M059J (cell line): ENCODE measurements around the gene ERFL. TPM values are rescaled to one million over a fixed set of nuclear protein-coding genes. Genes with fewer than 3 reads are reported as not detected.
"Not testable (repeated sequence)": the region's sequence is repeated elsewhere in the genome, so short reads cannot be mapped to it uniquely, and the experiment has no call there.

ENCODE experiments used
- DNase-seq: peaks from one replicate; pipeline ENCODE4 v3.0.0-alpha.2; 2012; ENCODE audit warnings: low read depth
- total RNA-seq: library from RNA; depleted of rRNA; stranded (reverse); fragments of >200 nt; shearing (Covaris generic); gene quantifications from 2 replicates; pipeline ENCODE4 v1.2.3, GENCODE V29; 2014

Gene ERFL
- total RNA-seq, 1 experiment from 2014 or later = not detected

- DNase-seq = no peak
Observed at GRCh38 chr19:41926763-41927496, 1.3 kb downstream of the ERFL start.

- no peak for DNase-seq
Observed at GRCh38 chr19:41926028-41926762, 2.1 kb downstream of the ERFL start.

DNA sequence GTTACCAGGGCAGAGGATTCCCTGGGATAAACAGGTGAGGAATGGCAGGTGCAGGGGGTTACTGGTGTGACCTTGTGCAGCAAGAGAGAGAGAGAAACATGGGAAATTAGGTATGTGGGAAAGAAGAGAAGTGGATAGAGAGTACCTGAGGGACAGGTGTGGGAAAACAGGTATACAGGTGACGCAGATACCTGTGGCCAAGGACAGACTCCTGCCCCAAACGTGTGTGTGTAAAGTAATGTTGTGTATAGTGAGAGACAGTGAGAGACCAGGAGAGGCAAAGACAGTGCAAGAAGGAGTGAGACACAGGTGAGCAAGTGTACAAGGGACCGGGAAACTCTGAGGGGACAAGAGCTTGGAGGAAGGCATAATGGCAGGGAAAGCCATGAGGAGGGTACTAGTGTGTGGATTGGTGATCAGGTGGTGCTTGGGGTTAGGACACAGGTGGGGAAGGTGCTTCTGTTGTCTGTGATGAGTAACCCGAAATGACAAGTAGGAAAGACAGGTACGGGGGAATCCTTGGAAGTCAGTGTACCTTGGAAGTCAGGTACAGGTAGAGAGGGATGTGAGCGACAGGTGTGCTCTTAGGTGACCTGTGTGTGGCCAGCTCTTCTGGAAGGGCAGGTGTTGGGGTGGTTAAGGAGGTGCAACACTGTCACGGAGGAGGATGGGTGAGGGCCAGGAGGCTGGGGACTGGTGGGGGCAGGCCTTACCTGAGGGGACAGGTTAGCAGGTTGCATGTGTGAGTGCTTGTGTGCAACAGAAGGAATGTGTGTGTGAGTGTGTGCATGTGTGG is 2.8 kb downstream of the ERFL start:
- DNase-seq = no peak

DNA sequence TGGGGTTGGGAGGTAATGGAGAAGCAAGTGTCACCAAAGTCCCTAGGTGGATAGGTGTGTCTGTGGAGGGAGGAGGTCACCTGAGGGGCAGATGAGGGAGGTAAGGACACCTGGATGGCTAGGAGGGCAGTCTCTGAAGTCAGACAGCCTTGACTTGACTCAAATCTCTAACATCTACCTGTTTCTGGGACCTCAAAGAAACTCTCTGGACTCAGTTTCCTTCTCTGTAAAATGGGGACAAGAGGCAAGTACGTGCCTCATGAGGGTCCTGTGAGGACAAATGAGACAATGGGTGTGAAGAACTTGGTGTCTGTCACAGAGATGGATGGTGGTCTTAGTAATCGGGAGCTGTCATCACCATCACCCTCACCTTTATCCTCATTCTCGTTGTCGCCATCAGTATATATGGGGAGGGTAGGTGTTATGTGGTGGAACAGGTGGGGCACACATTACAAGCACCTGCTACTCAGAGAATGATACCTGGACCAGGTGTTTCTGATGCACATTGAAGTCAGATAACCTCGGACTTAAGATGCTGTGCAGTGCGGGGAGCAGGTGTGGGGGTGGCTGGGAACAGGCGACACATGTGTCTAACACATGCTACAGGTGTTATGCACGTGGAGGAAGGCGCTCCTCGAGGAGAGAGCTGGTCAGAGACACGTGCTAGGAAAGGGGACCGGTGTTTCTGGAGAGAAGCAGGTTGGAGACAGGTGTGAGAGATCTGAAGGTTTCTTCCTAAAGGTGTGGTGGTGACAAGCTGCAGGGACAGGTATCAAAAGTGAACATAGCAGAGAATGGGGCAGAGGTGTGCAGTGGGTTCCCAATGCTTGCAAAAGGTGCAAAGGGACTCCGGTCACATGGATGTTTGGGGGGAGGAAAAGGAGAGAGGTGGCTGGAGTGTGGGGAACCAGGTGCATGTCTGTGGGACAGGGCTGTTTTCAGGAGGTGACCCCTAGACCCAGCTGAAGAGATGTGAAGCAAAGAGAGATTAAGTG is 3.8 kb downstream of the ERFL start:
- no peak for DNase-seq

DNA sequence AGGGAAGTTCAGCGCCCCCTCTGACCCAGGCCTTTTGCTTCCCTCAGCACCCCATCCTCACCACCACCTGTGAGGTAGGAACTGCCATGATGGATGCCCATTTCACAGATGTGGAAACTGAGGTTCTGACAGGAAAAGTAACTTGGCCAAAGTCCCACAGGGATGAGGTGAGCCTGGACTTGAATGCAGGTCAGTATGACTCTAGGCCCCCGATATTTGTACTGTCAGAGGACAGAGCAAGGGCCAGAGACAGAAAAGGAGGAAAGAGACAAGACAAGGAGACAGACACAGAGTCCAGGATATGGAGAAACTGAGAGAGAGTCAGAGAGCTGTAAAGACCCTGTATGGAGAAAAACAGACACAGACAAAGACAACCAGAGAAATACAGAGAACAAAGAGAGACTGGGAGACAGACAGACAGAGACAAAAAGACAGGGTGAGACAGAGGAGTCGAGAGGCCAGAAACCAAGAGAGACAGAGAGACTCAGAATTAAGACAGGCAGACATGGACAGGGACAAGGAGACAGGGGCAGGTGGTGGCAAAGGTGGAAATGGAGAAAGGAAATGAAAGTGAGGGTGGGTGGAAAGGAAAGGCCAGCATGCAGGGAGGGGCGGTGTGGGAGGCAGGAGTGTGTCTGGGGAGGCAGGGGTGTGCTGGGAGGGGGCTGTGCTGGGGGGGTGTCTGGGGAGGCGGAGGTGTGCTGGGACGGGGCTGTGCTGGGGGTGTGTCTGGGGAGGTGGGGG is 5.0 kb downstream of the ERFL start:
- DNase-seq = no peak

GRCh38 chr19:41922585-41922984 is 5.7 kb downstream of the ERFL start:
- no peak for DNase-seq

DNA sequence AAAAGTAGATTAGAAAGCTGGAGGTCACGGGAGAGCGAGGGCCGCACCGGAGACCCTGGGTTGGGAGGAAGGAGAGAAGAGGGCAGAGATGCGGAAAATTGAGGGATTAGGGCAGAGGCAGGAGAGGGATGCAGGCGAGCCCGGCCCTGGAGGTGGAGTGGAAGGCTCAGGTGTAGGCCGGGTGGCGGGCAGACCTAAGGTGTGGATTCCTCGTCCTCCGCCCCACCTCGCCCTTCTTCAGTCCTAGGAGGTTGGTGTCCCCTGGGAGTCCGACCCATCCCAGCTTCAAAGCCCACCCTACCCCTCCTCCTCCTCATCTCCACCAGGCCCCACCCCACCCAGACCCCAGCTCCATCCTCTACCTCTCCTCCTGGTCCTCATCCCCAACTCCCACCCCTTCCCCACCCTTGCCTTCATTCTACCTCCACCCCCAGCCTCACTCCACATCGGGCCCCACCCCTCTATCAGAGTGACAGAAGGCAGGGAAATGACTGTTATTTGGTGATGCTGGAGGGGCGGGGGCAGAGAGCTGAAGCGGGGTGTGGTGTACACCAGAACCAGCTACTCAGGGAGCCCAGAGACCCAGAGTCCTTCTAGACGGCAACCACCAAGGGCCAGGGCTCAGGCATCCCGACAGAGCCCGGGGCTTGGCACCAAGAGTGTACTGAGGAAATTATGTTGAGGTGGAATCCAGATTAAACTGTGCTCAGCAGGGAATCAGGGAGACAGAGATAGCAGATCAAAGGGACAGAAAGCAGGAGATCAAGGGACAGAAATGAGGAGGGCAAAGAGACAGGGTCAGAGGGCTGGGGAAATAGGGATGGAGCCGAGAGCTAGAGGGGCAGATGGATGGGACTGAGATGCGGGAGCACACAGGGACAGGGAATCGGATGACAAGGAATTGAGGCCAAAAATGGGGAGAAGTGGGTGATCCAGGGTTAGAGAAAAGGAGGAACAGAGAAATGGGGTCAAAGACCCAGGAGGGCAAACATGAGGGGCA is 6.4 kb downstream of the ERFL start:
- no peak for DNase-seq

GRCh38 chr19:41920882-41921576 is 7.2 kb downstream of the ERFL start:
- no peak for DNase-seq

GRCh38 chr19:41919948-41920712 is 8.1 kb downstream of the ERFL start:
- no peak for DNase-seq

DNA sequence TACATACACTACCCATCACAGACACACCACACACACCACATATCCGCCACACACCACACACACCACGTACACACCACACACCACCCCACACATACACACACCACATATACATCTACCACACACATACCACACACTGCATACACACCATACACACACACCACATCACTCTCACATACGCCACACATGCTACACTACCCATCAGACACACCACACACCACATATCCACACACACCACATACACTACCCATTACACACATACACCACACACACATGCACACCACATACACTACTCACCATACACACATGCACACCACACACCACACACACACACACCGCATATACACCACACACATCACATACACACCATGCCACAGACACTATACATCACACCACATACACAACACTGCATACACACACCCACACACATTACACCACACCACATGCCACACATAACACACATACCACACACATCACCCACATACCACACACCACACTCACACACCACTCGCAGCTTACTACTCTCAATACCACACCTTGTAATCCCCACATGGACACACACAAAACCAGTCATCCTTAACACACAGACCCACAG is 9.5 kb downstream of the ERFL start:
- DNase-seq = no peak

- no peak for DNase-seq
Observed at GRCh38 chr19:41918095-41918494, 10.2 kb downstream of the ERFL start.

- DNase-seq = no peak
Observed at GRCh38 chr19:41917676-41918075, 10.6 kb downstream of the ERFL start.

DNA sequence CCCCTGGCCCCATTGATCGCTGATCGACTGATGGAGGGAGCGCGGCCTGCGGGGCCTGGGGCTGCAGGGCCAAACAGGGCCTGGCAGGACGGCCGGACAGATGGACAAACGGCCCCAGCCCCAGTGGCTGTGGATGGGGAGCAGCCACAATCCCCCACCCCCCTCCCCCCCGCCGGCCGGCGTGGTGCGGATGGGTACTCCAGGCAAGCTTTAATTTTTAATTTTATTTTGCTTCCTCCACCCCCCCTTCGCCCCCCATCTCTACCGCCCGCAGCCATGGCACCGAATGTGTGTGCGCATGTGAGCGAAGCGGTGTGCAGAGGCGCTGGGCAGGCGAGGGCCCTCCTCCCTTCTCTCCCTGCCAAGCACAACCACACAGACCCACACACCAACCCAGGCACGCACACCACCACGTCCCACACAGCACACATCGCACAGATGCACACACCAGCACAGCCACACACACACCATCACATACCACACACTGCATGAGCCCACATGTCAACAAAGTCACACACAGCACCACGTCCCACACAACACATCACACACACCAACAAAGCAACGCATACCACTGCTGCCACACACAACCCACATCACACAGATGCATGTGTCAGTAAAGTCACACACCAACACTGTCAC is 12.4 kb downstream of the ERFL start:
- no peak for DNase-seq

- DNase-seq = no peak
Observed at GRCh38 chr19:41915021-41915775, 13.1 kb downstream of the ERFL start.

GRCh38 chr19:41914424-41914834 is 13.8 kb downstream of the ERFL start:
- DNase-seq = not testable (repeated sequence)
